ENCODE results near the gene RASA2. TPM values are rescaled to one million over a fixed set of nuclear protein-coding genes. Genes with fewer than 3 reads are reported as not detected.

The RASA2 gene
- 10.7 TPM for polyA plus RNA-seq (ENCODE audit: insufficient read length)

GRCh38 chr3:141486746-141487520 lies at the start of gene RASA2:
TSS of gene RASA2 (plus strand) at chr3:141487027. CDS start at chr3:141487084, 57 bp downstream.
- peak; percentile 70 for DNase-seq

- no peak for DNase-seq
Observed at GRCh38 chr3:141439589-141439988, 47.2 kb upstream of the RASA2 start.

- no peak for DNase-seq
Observed at GRCh38 chr3:141440942-141441341, 45.9 kb upstream of the RASA2 start.

- no peak for DNase-seq
Observed at GRCh38 chr3:141441381-141442364, 45.2 kb upstream of the RASA2 start.

- DNase-seq = peak; percentile 43
Observed at GRCh38 chr3:141442446-141442845, 44.4 kb upstream of the RASA2 start.

GRCh38 chr3:141442914-141443313 lies 43.9 kb upstream of the RASA2 start:
- no peak for DNase-seq

- DNase-seq = no peak
Observed at GRCh38 chr3:141444586-141445285, 42.1 kb upstream of the RASA2 start.

- no peak for DNase-seq
Observed at GRCh38 chr3:141445990-141446389, 40.8 kb upstream of the RASA2 start.

- no peak for DNase-seq
Observed at GRCh38 chr3:141446737-141447136, 40.1 kb upstream of the RASA2 start.

- no peak for DNase-seq
Observed at GRCh38 chr3:141447383-141447782, 39.4 kb upstream of the RASA2 start.

- DNase-seq = no peak
Observed at GRCh38 chr3:141448606-141449220, 38.1 kb upstream of the RASA2 start.

GRCh38 chr3:141449424-141449823 lies 37.4 kb upstream of the RASA2 start:
- DNase-seq = no peak

GRCh38 chr3:141450727-141451375 lies 36.0 kb upstream of the RASA2 start:
- no peak for DNase-seq

- DNase-seq = no peak
Observed at GRCh38 chr3:141452045-141452444, 34.8 kb upstream of the RASA2 start.

- no peak for DNase-seq
Observed at GRCh38 chr3:141452773-141453172, 34.1 kb upstream of the RASA2 start.

GRCh38 chr3:141454054-141454453 lies 32.8 kb upstream of the RASA2 start:
- no peak for DNase-seq

GRCh38 chr3:141454906-141455602 lies 31.8 kb upstream of the RASA2 start:
- no peak for DNase-seq

GRCh38 chr3:141455603-141456300 lies 31.1 kb upstream of the RASA2 start:
- DNase-seq = no peak

- no peak for DNase-seq
Observed at GRCh38 chr3:141456301-141456625, 30.6 kb upstream of the RASA2 start.

GRCh38 chr3:141457624-141458236 lies 29.1 kb upstream of the RASA2 start:
- no peak for DNase-seq
